A673 (cell line): ENCODE measurements around the gene ANKRD61. TPM values are rescaled to one million over a fixed set of nuclear protein-coding genes. Genes with fewer than 3 reads are reported as not detected.

Experiments used
- BruUV-seq: library from RNA; stranded (reverse); fragments of 400-500 nt; replicated peaks from 2 replicates; lab custom pipeline; 2021; lab: Mats Ljungman, UMichigan
- CTCF ChIA-PET: fragments of 300-600 bp; sonication (Branson Sonifier 250); formaldehyde crosslinking; loops from one replicate; lab custom pipeline; 2022; ENCODE audit warnings: antibody characterized with exemption; lab: Charles Lee
- POLR2A ChIA-PET: fragments of 300-600 bp; sonication (Branson Sonifier 250); formaldehyde crosslinking; loops from one replicate; lab custom pipeline; 2022; ENCODE audit warnings: antibody characterized with exemption; ENCODE audit not compliant: low non-redundant PET; lab: Charles Lee
- DNase-seq: peaks from one replicate; pipeline ENCODE4 v3.0.0-alpha.2; 2015; ENCODE audit warnings: low spot score
- H3K27ac ChIP-seq: fragments of 200-600 bp; sonication (generic); 2 replicates; pipeline ENCODE4 v1.5.1; 2016; ENCODE audit warnings: mixed run types, low read depth, mild to moderate bottlenecking, mixed read lengths, antibody characterized with exemption, low read length; ENCODE audit not compliant: poor library complexity, severe bottlenecking
- H3K27me3 ChIP-seq: fragments of 200-600 bp; sonication (generic); replicated peaks from 2 replicates; pipeline ENCODE4 v1.6.1; 2017; ENCODE audit warnings: mixed run types, low read depth, mild to moderate bottlenecking, mixed read lengths, antibody characterized with exemption, low read length; ENCODE audit not compliant: insufficient read depth, poor library complexity
- H3K36me3 ChIP-seq: fragments of 200-600 bp; sonication (generic); 2 replicates; pipeline ENCODE4 v1.6.1; 2016; ENCODE audit warnings: mixed run types, mild to moderate bottlenecking, mixed read lengths, antibody characterized with exemption, low read length; ENCODE audit not compliant: insufficient read depth, poor library complexity, severe bottlenecking
- H3K4me1 ChIP-seq: fragments of 200-600 bp; sonication (generic); 2 replicates; pipeline ENCODE4 v1.6.1; 2017; ENCODE audit warnings: mixed run types, mild to moderate bottlenecking, mixed read lengths, antibody characterized with exemption, low read length; ENCODE audit not compliant: insufficient read depth, poor library complexity, severe bottlenecking
- H3K4me3 ChIP-seq: fragments of 200-600 bp; sonication (generic); 2 replicates; pipeline ENCODE4 v1.5.1; 2016; ENCODE audit warnings: low read depth, mixed run types, mild to moderate bottlenecking, mixed read lengths, low read length; ENCODE audit not compliant: poor library complexity, severe bottlenecking
- H3K9me3 ChIP-seq: fragments of 200-600 bp; sonication (generic); 2 replicates; pipeline ENCODE4 v1.6.1; 2016; ENCODE audit warnings: mixed run types, low read depth, mild to moderate bottlenecking, mixed read lengths, antibody characterized with exemption, low read length; ENCODE audit not compliant: poor library complexity, severe bottlenecking
- CTCF ChIP-seq: fragments of 300-800, 200-600 bp; sonication (generic); conservative IDR thresholded peaks from 2 replicates; pipeline ENCODE4 v1.5.1; 2017; ENCODE audit warnings: low read depth, mild to moderate bottlenecking, antibody characterized with exemption, low read length, moderate library complexity, mixed read lengths
- EZH2 ChIP-seq: fragments of 200-600 bp; sonication (generic); IDR thresholded peaks from 2 replicates; pipeline ENCODE4 v1.6.1; 2017; ENCODE audit warnings: borderline replicate concordance, low read depth, mild to moderate bottlenecking, mixed read lengths, antibody characterized with exemption, low read length; ENCODE audit not compliant: poor library complexity, severe bottlenecking
- intact Hi-C: fragments of 100-400 bp; cut with micrococcal nuclease; formaldehyde crosslinking; loops from one replicate; pipeline ENCODE4 v1.10.0; 2022; ENCODE audit not compliant: unreplicated experiment
- total RNA-seq: library from RNA; stranded (reverse); gene quantifications from 2 replicates; pipeline ENCODE4 v1.2.3, GENCODE V29; 2021

The ANKRD61 gene
- total RNA-seq, 1 experiment from 2014 or later: 1.1 TPM

GRCh38 chr7:6032167-6032566 is 991 bp downstream of the ANKRD61 start:
- H3K27ac ChIP-seq: no peak overlapping the region
- intact Hi-C loops: no loop called here
- H3K9me3 ChIP-seq: no peaks in the 10 kb centered on the region
- H3K27me3 ChIP-seq: no peaks in the 10 kb centered on the region
- H3K4me1 ChIP-seq: no peaks in the 10 kb centered on the region
- CTCF ChIA-PET: no interaction called here
- TF ChIP-seq EZH2 (no peak), CTCF (no peak)
- POLR2A ChIA-PET: no interaction called here
- H3K4me3 ChIP-seq: no peak overlapping the region
- BruUV-seq: no TSS peak
- no peak for DNase-seq
- H3K36me3 ChIP-seq: peaks cover 51% of the 10 kb centered on the region

DNA sequence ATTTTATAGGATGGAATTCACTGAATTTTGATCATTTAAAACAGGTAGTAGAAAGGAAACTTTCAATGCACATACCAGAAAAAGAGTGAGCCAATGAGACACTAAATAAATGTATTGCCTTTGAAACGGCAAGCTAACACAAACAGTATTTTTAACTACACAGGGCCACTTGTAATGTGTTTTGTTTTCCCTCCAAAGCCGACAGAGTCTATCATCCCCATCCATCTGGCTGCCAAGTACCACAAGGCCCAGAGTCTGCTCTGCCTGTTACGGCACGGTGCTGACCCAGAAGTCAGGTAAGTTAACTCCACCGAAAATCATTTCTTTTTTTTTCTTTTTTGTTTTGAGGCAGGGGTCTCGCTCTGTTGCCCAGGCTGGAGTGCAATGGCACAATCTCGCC is 1.5 kb downstream of the ANKRD61 start:
- CTCF ChIA-PET: no interaction called here
- H3K4me3 ChIP-seq: no peak overlapping the region
- intact Hi-C loops: no loop called here
- no peak for DNase-seq
- peaks cover 51% of the 10 kb centered on the region for H3K36me3 ChIP-seq
- H3K9me3 ChIP-seq: no peaks in the 10 kb centered on the region
- H3K27me3 ChIP-seq: no peaks in the 10 kb centered on the region
- no peaks in the 10 kb centered on the region for H3K4me1 ChIP-seq
- TF ChIP-seq EZH2 (no peak), CTCF (no peak)
- POLR2A ChIA-PET: no interaction called here
- no peak overlapping the region for H3K27ac ChIP-seq
- no TSS peak for BruUV-seq

DNA sequence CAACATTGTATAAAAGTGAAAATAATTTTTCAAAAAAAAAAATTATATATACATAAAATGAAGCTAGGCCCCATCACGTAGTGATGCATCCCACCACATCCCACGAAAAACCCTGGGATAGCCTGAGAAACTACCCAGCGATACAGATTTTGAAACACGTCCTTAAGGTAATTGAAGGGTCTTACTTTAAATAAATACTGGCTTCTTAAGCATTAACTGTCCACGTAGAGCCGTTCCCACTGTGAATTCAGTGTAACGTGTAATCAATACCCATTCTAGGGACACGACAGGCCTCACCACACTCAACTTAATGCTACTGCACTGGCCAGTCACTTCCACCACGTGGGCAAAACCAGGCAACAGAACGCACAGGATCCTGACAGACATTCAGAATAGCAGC is 4.0 kb downstream of the ANKRD61 start:
- POLR2A ChIA-PET: no interaction called here
- TF ChIP-seq EZH2: no peak
- TF ChIP-seq CTCF: no peak
- BruUV-seq: no TSS peak
- peaks cover 63% of the 10 kb centered on the region for H3K36me3 ChIP-seq
- intact Hi-C loops: no loop called here
- H3K9me3 ChIP-seq: no peaks in the 10 kb centered on the region
- CTCF ChIA-PET: no interaction called here
- no peaks in the 10 kb centered on the region for H3K4me1 ChIP-seq
- H3K27me3 ChIP-seq: no peaks in the 10 kb centered on the region
- no peak for DNase-seq
- no peak overlapping the region for H3K4me3 ChIP-seq
- no peak overlapping the region for H3K27ac ChIP-seq
